ENCODE results near the gene KRT6A. TPM values are rescaled to one million over a fixed set of nuclear protein-coding genes. Genes with fewer than 3 reads are reported as not detected.
"Not testable (repeated sequence)": the region's sequence is repeated elsewhere in the genome, so short reads cannot be mapped to it uniquely, and the experiment has no call there.

Gene KRT6A
- total and polyA plus RNA-seq, 9 donors, result 0.05 to 26.4 (median 0.63) TPM; not detected in 5

DNA sequence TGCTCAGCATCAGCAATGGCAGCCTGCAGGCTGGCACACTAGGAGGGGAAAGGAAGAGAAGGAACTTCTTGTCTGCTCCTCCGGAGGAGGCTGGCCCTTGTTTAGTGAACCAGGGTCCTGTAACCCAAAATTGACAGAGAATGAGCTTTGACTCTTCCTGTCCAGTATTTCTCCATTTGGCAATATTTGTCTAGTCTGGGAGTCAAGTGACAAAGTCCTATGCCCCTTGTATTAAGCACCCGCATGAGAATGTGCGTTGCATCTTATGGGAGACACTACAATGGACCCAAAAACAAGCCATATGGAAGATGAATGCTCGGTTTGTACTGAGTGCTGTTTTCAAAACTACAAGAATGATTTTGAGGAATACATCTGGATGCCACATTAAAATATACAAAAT, 23.2 kb downstream of the KRT6A start:
- no peak overlapping the region for H3K4me3 ChIP-seq (ENCODE audit: low read length)
- DNase-seq, result no peak
- H3K27me3 ChIP-seq (ENCODE audit: control insufficient read depth, insufficient read depth, low read length), result no peaks in the 10 kb centered on the region
- H3K36me3 ChIP-seq (ENCODE audit: control insufficient read depth, insufficient read depth, low read length), result no peaks in the 10 kb centered on the region
- H3K4me1 ChIP-seq (ENCODE audit: control insufficient read depth, insufficient read depth, low read length), result no peaks in the 10 kb centered on the region
- no peak overlapping the region for H3K27ac ChIP-seq (ENCODE audit: low read length)
- H3K9me3 ChIP-seq (replicated peaks; ENCODE audit: control insufficient read depth, low read depth, low read length), result no peaks in the 10 kb centered on the region
- 100% methylated on average over 1 of the region's 4 CpGs for WGBS (ENCODE audit: insufficient coverage)

DNA sequence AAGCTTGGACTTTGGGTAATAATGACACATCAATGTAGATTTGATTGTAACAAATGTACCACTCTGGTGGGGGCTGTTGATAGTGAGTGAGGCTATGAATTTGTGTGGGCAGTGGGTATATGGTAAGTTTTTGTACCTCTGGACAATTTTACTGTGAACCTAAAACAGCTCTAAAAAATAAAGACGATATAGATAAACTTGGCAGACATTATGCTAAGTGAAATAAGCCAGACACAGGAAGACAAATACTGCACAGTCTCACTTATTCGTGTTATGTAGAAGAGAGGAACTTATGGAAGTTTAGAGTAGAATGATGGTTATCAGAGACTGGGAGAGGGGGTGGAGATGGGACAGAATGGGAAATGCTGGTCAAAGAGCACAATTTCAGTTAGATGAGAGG, 28.2 kb downstream of the KRT6A start:
- H3K36me3 ChIP-seq (ENCODE audit: control insufficient read depth, insufficient read depth, low read length), result no peaks in the 10 kb centered on the region
- peaks cover 2% of the 10 kb centered on the region for H3K27me3 ChIP-seq (ENCODE audit: control insufficient read depth, insufficient read depth, low read length)
- no peak overlapping the region for H3K4me3 ChIP-seq (ENCODE audit: low read length)
- no peaks in the 10 kb centered on the region for H3K9me3 ChIP-seq (replicated peaks; ENCODE audit: control insufficient read depth, low read depth, low read length)
- no peak overlapping the region for H3K27ac ChIP-seq (ENCODE audit: low read length)
- no CpG with 5 or more reads among the region's 2 CpGs for WGBS (ENCODE audit: insufficient coverage)
- DNase-seq, result no peak
- H3K4me1 ChIP-seq (ENCODE audit: control insufficient read depth, insufficient read depth, low read length), result no peaks in the 10 kb centered on the region

DNA sequence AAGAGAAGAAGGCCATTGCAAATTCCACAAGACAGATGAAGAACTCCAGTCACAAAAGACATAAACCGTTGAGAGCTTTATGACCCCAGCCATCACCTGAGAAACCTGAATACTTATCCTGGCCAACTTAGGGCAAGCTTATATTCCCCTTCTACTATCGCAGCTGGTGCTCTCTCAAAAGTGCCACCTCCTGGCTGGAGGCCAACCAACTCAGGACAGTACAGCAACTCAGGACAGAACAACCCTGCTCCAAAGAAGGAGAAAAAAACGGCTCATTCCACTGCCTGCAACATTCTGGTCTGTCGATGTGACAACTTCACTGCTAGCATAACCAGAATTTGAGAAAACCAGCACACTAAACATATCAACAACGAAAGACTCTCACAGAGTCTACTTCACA, 31.4 kb downstream of the KRT6A start:
- Histone ChIP-seq H3K27ac (ENCODE audit: low read length) (no peak overlapping the region), H3K4me3 (ENCODE audit: low read length) (no peak overlapping the region), H3K36me3 (ENCODE audit: control insufficient read depth, insufficient read depth, low read length) (no peaks in the 10 kb centered on the region), H3K9me3 (replicated peaks; ENCODE audit: control insufficient read depth, low read depth, low read length) (no peaks in the 10 kb centered on the region), H3K4me1 (ENCODE audit: control insufficient read depth, insufficient read depth, low read length) (no peaks in the 10 kb centered on the region), H3K27me3 (ENCODE audit: control insufficient read depth, insufficient read depth, low read length) (peaks cover 2% of the 10 kb centered on the region)
- whole genome bisulfite sequencing (ENCODE audit: insufficient coverage), result 58% methylated on average over 3 of the region's 5 CpGs
- no peak for DNase-seq

DNA sequence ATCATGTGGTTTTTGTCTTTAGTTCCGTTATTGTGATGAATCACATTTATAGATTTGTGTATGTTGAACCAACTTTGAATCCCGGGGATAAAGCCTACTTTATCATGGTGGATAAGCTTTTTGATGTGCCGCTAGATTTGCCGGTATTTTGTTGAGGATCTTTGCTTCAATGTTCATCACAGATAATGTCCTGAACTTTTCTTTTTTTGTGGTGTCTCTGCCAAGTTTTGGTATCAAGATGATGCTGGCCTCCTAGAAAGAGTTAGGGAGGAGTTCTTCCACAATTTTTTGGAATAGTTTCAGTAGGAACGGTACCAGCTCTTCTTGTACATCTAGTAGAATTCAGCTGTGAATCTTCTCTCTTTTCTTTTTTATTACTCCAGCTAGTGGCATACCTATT, 34.2 kb downstream of the KRT6A start:
- no peak overlapping the region for H3K4me3 ChIP-seq (ENCODE audit: low read length)
- H3K27me3 ChIP-seq (ENCODE audit: control insufficient read depth, insufficient read depth, low read length), result peaks cover 2% of the 10 kb centered on the region
- no peak overlapping the region for H3K27ac ChIP-seq (ENCODE audit: low read length)
- no peaks in the 10 kb centered on the region for H3K36me3 ChIP-seq (ENCODE audit: control insufficient read depth, insufficient read depth, low read length)
- no peaks in the 10 kb centered on the region for H3K4me1 ChIP-seq (ENCODE audit: control insufficient read depth, insufficient read depth, low read length)
- no peaks in the 10 kb centered on the region for H3K9me3 ChIP-seq (replicated peaks; ENCODE audit: control insufficient read depth, low read depth, low read length)
- 83% methylated on average over 1 of the region's 5 CpGs for WGBS (ENCODE audit: insufficient coverage)
- no peak for DNase-seq

DNA sequence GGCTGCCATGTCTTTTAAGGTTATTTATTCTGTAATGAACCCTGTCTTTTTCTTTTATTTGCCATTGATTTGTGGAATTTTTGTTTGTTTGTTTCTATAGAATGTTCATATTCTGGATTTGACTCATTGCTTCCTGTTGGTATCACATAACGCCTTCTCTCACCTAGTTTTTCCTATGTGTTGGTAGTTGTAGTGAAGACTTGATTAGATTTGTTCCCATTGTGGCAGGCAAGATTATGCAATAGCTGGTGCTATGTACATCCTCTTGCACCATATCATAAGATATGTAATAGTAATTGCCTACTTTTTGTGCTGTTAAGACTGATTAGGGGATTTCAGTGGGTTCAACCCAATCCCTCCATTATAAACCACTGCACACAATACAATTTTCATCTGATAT, 37.2 kb downstream of the KRT6A start:
- no peaks in the 10 kb centered on the region for H3K9me3 ChIP-seq (replicated peaks; ENCODE audit: control insufficient read depth, low read depth, low read length)
- H3K36me3 ChIP-seq (ENCODE audit: control insufficient read depth, insufficient read depth, low read length), result no peaks in the 10 kb centered on the region
- no peak overlapping the region for H3K27ac ChIP-seq (ENCODE audit: low read length)
- H3K27me3 ChIP-seq (ENCODE audit: control insufficient read depth, insufficient read depth, low read length), result no peaks in the 10 kb centered on the region
- no CpG with 5 or more reads among the region's 1 CpG for WGBS (ENCODE audit: insufficient coverage)
- no peak for DNase-seq
- H3K4me1 ChIP-seq (ENCODE audit: control insufficient read depth, insufficient read depth, low read length), result no peaks in the 10 kb centered on the region
- no peak overlapping the region for H3K4me3 ChIP-seq (ENCODE audit: low read length)

DNA sequence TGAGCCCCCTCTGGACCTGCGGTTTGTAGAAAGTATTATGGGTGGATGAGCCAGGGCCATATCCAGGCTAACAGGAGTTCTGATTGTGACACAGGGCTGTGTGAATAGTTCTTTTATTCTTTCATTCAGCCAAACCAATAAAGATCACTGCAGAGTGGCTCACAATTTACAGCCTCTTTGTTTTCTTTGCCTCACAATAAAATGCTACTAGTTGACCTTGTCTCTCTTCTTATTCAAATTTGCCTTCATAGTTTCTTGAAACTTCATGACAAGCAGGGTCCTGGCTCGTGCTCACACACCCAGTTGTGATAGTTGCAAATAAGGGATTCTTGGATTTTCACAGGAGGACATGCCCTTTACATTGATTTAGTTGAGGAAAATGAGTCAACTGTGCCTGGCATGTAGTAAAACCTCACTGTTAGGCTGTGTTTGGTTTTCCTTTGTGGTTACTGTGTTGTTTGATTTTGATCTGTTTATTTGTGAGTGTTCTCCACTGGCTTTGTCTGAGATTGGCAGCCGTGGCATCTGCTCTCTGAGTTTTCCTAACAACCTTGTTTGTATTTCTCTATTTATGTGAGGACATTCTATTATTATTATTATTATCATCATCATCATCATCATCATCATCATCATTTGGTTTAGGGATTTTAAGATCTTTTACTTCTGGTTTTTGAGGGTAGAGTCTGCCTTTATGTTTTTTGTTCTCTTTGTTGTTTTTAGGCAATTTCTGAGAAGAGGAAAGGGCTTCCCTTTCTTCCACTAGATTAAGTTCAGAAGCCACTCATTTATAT, 38.5 kb downstream of the KRT6A start:
- 29% methylated on average over 1 of the region's 3 CpGs for WGBS (ENCODE audit: insufficient coverage)
- no peak for DNase-seq

DNA sequence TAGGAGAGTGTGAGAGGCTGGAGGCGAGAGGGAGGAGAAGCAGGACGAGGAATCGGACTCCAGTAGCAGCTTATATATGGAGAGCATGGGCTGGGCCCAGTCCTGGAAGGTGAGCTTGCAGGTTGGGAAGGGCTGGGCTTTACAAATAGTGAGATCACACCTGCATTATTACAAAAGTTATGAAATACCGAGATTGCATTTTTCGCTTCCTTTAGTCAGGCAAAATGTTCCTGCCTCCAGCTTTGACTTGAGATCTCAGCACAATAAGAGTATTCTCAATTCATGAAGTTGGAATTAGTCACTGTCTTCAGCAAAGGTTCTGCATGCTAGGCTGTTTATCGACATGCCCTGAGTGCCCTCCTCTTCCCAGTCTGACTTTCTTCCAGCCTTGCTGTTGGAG, 41.0 kb downstream of the KRT6A start, which contains the start of gene KRT6B:
TSS of gene KRT6B (minus strand) at position 46 of the 400 bp plus-strand sequence. CDS start 68 bp downstream, outside the sequence.
- Histone ChIP-seq H3K9me3 (replicated peaks; ENCODE audit: control insufficient read depth, low read depth, low read length) (no peaks in the 10 kb centered on the region), H3K36me3 (ENCODE audit: control insufficient read depth, insufficient read depth, low read length) (no peaks in the 10 kb centered on the region), H3K4me3 (ENCODE audit: low read length) (no peak within 1 kb of the TSS), H3K4me1 (ENCODE audit: control insufficient read depth, insufficient read depth, low read length) (no peaks in the 10 kb centered on the region), H3K27me3 (ENCODE audit: control insufficient read depth, insufficient read depth, low read length) (no peaks in the 10 kb centered on the region), H3K27ac (ENCODE audit: low read length) (no peak within 1 kb of the TSS)
- no peak for DNase-seq
- 92% methylated on average over 5 of the region's 6 CpGs for WGBS (ENCODE audit: insufficient coverage)

More for the DNA sequence above, 38.5 kb downstream of the KRT6A start:
- H3K9me3 ChIP-seq (replicated peaks; ENCODE audit: control insufficient read depth, low read depth, low read length), result no peaks in the 10 kb centered on the region
- no peak overlapping the region for H3K27ac ChIP-seq (ENCODE audit: low read length)
- H3K36me3 ChIP-seq (ENCODE audit: control insufficient read depth, insufficient read depth, low read length), result no peaks in the 10 kb centered on the region
- no peaks in the 10 kb centered on the region for H3K27me3 ChIP-seq (ENCODE audit: control insufficient read depth, insufficient read depth, low read length)
- H3K4me3 ChIP-seq (ENCODE audit: low read length), result no peak overlapping the region
- no peaks in the 10 kb centered on the region for H3K4me1 ChIP-seq (ENCODE audit: control insufficient read depth, insufficient read depth, low read length)

DNA sequence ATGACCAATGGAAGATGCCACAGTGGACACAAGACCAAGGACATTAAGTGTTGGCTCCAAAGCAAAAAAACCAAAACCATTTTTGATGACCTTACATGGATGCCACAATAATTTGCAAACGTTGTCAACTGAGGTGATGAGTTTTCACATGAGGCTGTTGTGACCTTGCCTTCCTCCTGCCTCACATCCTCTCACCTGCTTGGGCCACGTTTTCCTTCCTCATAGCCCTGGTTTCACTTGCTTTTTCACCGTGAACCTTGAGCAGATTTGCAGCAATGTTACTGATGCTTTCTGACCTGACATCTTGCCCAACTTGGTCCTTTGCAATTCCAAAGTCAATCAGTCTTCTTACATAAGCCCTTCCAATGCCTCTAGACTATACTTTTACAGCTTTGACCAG, 44.8 kb downstream of the KRT6A start:
- DNase-seq, result no peak
- H3K27ac ChIP-seq (ENCODE audit: low read length), result no peak overlapping the region
- no peaks in the 10 kb centered on the region for H3K36me3 ChIP-seq (ENCODE audit: control insufficient read depth, insufficient read depth, low read length)
- no peak overlapping the region for H3K4me3 ChIP-seq (ENCODE audit: low read length)
- H3K27me3 ChIP-seq (ENCODE audit: control insufficient read depth, insufficient read depth, low read length), result peaks cover 3% of the 10 kb centered on the region
- H3K9me3 ChIP-seq (replicated peaks; ENCODE audit: control insufficient read depth, low read depth, low read length), result no peaks in the 10 kb centered on the region
- H3K4me1 ChIP-seq (ENCODE audit: control insufficient read depth, insufficient read depth, low read length), result no peaks in the 10 kb centered on the region
- 43% methylated on average over 3 of the region's 3 CpGs for WGBS (ENCODE audit: insufficient coverage)

DNA sequence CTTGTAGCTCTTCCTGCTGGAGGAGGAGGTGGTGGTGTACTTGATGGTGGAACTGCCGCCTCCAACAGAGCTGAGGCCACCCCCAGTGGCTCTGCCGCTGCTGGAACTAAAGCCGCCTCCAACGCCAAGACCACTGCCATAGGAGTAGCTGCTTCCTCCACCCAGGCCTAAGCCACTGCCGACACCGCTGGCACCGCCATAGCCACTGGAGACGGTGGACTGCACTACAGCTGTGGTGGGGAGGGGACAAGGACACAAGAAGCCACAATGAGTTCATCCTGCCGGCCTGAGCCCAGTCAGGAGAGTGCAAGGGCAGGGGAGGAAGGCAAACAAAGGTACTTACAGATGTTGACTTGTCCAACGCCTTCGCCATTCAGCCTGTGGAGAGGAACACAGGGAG, 45.9 kb downstream of the KRT6A start:
- H3K4me1 ChIP-seq (ENCODE audit: control insufficient read depth, insufficient read depth, low read length); H3K27ac ChIP-seq (ENCODE audit: low read length); DNase-seq; H3K9me3 ChIP-seq (replicated peaks; ENCODE audit: control insufficient read depth, low read depth, low read length); H3K4me3 ChIP-seq (ENCODE audit: low read length); H3K27me3 ChIP-seq (ENCODE audit: control insufficient read depth, insufficient read depth, low read length); H3K36me3 ChIP-seq (ENCODE audit: control insufficient read depth, insufficient read depth, low read length): not testable (repeated sequence)
- 71% methylated on average over 5 of the region's 11 CpGs for WGBS (ENCODE audit: insufficient coverage)

DNA sequence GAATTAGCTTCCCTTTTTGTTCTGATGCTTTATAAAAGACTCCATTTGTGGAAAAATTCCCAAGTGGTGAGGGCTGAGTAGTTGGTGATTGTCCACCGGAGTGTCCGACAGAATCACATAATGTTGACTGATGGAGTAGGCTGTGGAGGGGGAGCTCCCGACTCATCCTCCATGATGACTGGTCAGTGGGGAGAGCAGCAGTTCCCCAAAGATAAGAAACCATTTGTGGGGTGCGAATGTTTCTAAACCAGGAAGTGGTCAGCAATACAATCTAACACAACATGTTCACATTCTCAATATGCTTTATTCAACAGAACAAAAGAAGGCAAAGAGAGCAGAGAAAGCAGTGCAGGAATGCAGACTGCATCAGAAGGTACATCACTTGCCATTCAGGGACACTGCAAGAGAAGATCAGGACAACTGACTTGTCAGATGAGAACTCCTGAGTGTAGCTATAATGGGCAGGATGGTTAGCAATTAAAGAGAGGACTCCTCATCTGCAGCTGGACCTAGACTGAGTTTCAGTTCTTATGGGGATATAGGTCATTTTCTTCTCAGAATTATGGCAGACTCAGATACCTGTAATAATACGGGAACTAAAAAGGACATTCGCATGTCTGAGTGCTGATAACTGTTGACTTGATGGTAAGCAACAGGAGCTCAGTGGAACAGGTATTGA, 46.6 kb downstream of the KRT6A start:
- 100% methylated on average over 2 of the region's 6 CpGs for WGBS (ENCODE audit: insufficient coverage)
- H3K27ac ChIP-seq (ENCODE audit: low read length), result no peak overlapping the region

More for the DNA sequence above, 46.6 kb downstream of the KRT6A start:
- Histone ChIP-seq H3K27me3 (ENCODE audit: control insufficient read depth, insufficient read depth, low read length) (peaks cover 6% of the 10 kb centered on the region), H3K9me3 (replicated peaks; ENCODE audit: control insufficient read depth, low read depth, low read length) (no peaks in the 10 kb centered on the region), H3K4me3 (ENCODE audit: low read length) (no peak overlapping the region), H3K36me3 (ENCODE audit: control insufficient read depth, insufficient read depth, low read length) (no peaks in the 10 kb centered on the region), H3K4me1 (ENCODE audit: control insufficient read depth, insufficient read depth, low read length) (no peaks in the 10 kb centered on the region)
- DNase-seq, result no peak

Measured in muscle of leg (tissue), 11 donors.